DMS79 treated with DMSO at 0.1 percent for 48 hours (cell line): ENCODE data around the gene TFAP2D.

Source experiments
- DNase-seq: peaks from one replicate; lab custom pipeline; 2025; lab: John Stamatoyannopoulos, UW

The TFAP2D gene

GRCh38 chr6:50713226-50713625, at the start of gene TFAP2D:
Gene TFAP2D (plus strand): TSS chr6:50713526. CDS start chr6:50714056, 530 bp downstream.
- DNase-seq, result no peak

- no peak for DNase-seq
Measured at GRCh38 chr6:50663806-50664205, 49.5 kb upstream of the TFAP2D start.

- DNase-seq, result no peak
Measured at GRCh38 chr6:50666089-50666488, 47.2 kb upstream of the TFAP2D start.

- no peak for DNase-seq
Measured at GRCh38 chr6:50681213-50681824, 32.0 kb upstream of the TFAP2D start.

GRCh38 chr6:50689210-50689609, 24.1 kb upstream of the TFAP2D start:
- no peak for DNase-seq

- no peak for DNase-seq
Measured at GRCh38 chr6:50691814-50692495, 21.4 kb upstream of the TFAP2D start.

GRCh38 chr6:50698546-50698945, 14.8 kb upstream of the TFAP2D start:
- no peak for DNase-seq

GRCh38 chr6:50699051-50699775, 14.1 kb upstream of the TFAP2D start:
- DNase-seq, result no peak

- no peak for DNase-seq
Measured at GRCh38 chr6:50706575-50706974, 6.8 kb upstream of the TFAP2D start.

- no peak for DNase-seq
Measured at GRCh38 chr6:50707191-50707590, 6.1 kb upstream of the TFAP2D start.

- no peak for DNase-seq
Measured at GRCh38 chr6:50707652-50708300, 5.5 kb upstream of the TFAP2D start.

- DNase-seq, result no peak
Measured at GRCh38 chr6:50708664-50709365, 4.5 kb upstream of the TFAP2D start.

GRCh38 chr6:50709366-50709734, 4.0 kb upstream of the TFAP2D start:
- DNase-seq, result no peak

- no peak for DNase-seq
Measured at GRCh38 chr6:50711686-50712085, 1.6 kb upstream of the TFAP2D start.

- no peak for DNase-seq
Measured at GRCh38 chr6:50712291-50712690, 1.0 kb upstream of the TFAP2D start.

GRCh38 chr6:50713977-50714486, 706 bp downstream of the TFAP2D start:
- no peak for DNase-seq

GRCh38 chr6:50714487-50715379, 1.4 kb downstream of the TFAP2D start:
- no peak for DNase-seq

- no peak for DNase-seq
Measured at GRCh38 chr6:50716899-50717509, 3.7 kb downstream of the TFAP2D start.

- DNase-seq, result no peak
Measured at GRCh38 chr6:50717734-50718457, 4.6 kb downstream of the TFAP2D start.

- no peak for DNase-seq
Measured at GRCh38 chr6:50718566-50718965, 5.2 kb downstream of the TFAP2D start.
